ENCODE data around the gene RAB35. TPM values are rescaled to one million over a fixed set of nuclear protein-coding genes. Genes with fewer than 3 reads are reported as not detected.

RAB35 gene
- total RNA-seq, 2 donors from 2014 or later: 4.0 to 7.0 TPM

GRCh38 chr12:120079411-120080400 lies 36.8 kb downstream of the RAB35 start:
- no peak overlapping the region for H3K4me3 ChIP-seq
- ATAC-seq: no peak
- no peak for DNase-seq
- H3K27me3 ChIP-seq: no peaks in the 10 kb centered on the region
- intact Hi-C loops (cut with DNase I): no loop called here
- TF ChIP-seq POLR2A (IDR thresholded peaks at IDR 0.05) (no peak), CTCF (IDR thresholded peaks at IDR 0.05) (no peak)
- no peaks in the 10 kb centered on the region for H3K36me3 ChIP-seq (replicated peaks in 1 of 2; ENCODE audit: insufficient read depth in 1 of 2, low read depth in 2 of 2)
- WGBS, 2 donors: 59 to 61% methylated on average over 7 to 9 of the region's 9 CpGs
- no peaks in the 10 kb centered on the region for H3K9me3 ChIP-seq
- no peak overlapping the region for H3K27ac ChIP-seq
- H3K4me1 ChIP-seq: peaks cover 11% of the 10 kb centered on the region

GRCh38 chr12:120078868-120079267 lies 37.7 kb downstream of the RAB35 start:
- ATAC-seq (no peak), DNase-seq (no peak)
- no peak overlapping the region for H3K27ac ChIP-seq
- no peak for TF ChIP-seq POLR2A (IDR thresholded peaks at IDR 0.05)
- no peak for TF ChIP-seq CTCF (IDR thresholded peaks at IDR 0.05)
- no peaks in the 10 kb centered on the region for H3K36me3 ChIP-seq (replicated peaks in 1 of 2; ENCODE audit: insufficient read depth in 1 of 2, low read depth in 2 of 2)
- peaks cover 11% of the 10 kb centered on the region for H3K4me1 ChIP-seq
- H3K27me3 ChIP-seq: no peaks in the 10 kb centered on the region
- WGBS, 2 donors: 57% methylated on average over 5 of the region's 5 CpGs; no CpG with 5 or more reads in 1 of the 2 donors
- intact Hi-C loops (cut with DNase I): no loop called here
- H3K4me3 ChIP-seq: no peak overlapping the region
- H3K9me3 ChIP-seq: no peaks in the 10 kb centered on the region

- intact Hi-C loops (cut with DNase I): no loop called here
Measured at GRCh38 chr12:120077260-120077659, 39.3 kb downstream of the RAB35 start.

GRCh38 chr12:120076651-120077050 lies 39.9 kb downstream of the RAB35 start:
- 97 to 98% methylated on average over 4 to 6 of the region's 6 CpGs for WGBS, 2 donors
- no peak for DNase-seq
- H3K4me3 ChIP-seq: no peak overlapping the region
- H3K27me3 ChIP-seq: no peaks in the 10 kb centered on the region
- TF ChIP-seq POLR2A (IDR thresholded peaks at IDR 0.05): no peak
- TF ChIP-seq CTCF (IDR thresholded peaks at IDR 0.05): no peak
- H3K4me1 ChIP-seq: peaks cover 11% of the 10 kb centered on the region
- H3K9me3 ChIP-seq: no peaks in the 10 kb centered on the region
- no peak for ATAC-seq
- H3K27ac ChIP-seq: no peak overlapping the region
- intact Hi-C loops (cut with DNase I): no loop called here
- peaks cover 0 to 1% of the 10 kb centered on the region in 2 donors for H3K36me3 ChIP-seq (replicated peaks in 1 of 2; ENCODE audit: insufficient read depth in 1 of 2, low read depth in 2 of 2)

More at GRCh38 chr12:120077260-120077659, 39.3 kb downstream of the RAB35 start:
- H3K9me3 ChIP-seq: no peaks in the 10 kb centered on the region
- no peak for ATAC-seq
- WGBS, 2 donors: 84 to 85% methylated on average over 4 to 6 of the region's 6 CpGs
- H3K36me3 ChIP-seq (replicated peaks in 1 of 2; ENCODE audit: insufficient read depth in 1 of 2, low read depth in 2 of 2): peaks cover 0 to 1% of the 10 kb centered on the region in 2 donors
- no peak overlapping the region for H3K4me3 ChIP-seq
- no peaks in the 10 kb centered on the region for H3K27me3 ChIP-seq
- no peak for DNase-seq
- no peak overlapping the region for H3K27ac ChIP-seq
- peaks cover 11% of the 10 kb centered on the region for H3K4me1 ChIP-seq
- TF ChIP-seq CTCF (IDR thresholded peaks at IDR 0.05): no peak
- no peak for TF ChIP-seq POLR2A (IDR thresholded peaks at IDR 0.05)
